Measurements from ENCODE around the gene ANAPC7.

ANAPC7 gene

GRCh38 chr12:110403976-110404682 is 621 bp upstream of the ANAPC7 start:
- TF ChIP-seq TSHZ2 (CRISPR knock-in tag; IDR thresholded peaks at IDR 0.05) = no peak
- TF ChIP-seq ZC3H10 (CRISPR knock-in tag; IDR thresholded peaks at IDR 0.05) = no peak
- TF ChIP-seq BACH2 (CRISPR knock-in tag; IDR thresholded peaks at IDR 0.05; ENCODE audit: borderline replicate concordance) = no peak
- no peak for TF ChIP-seq GLIS3 (CRISPR knock-in tag; IDR thresholded peaks at IDR 0.05)
- no peak for TF ChIP-seq CSDC2 (CRISPR knock-in tag; IDR thresholded peaks at IDR 0.05)
- no peak for TF ChIP-seq ZFP30 (CRISPR knock-in tag; IDR thresholded peaks at IDR 0.05)
- peak; percentile 46 for ATAC-seq

- TF ChIP-seq CSDC2 (CRISPR knock-in tag; IDR thresholded peaks at IDR 0.05) = no peak
- TF ChIP-seq PPARA (CRISPR knock-in tag; IDR thresholded peaks at IDR 0.05; ENCODE audit: borderline replicate concordance) = no peak
- no peak for TF ChIP-seq POU6F1 (CRISPR knock-in tag; IDR thresholded peaks at IDR 0.05; ENCODE audit: borderline replicate concordance, low read depth)
- TF ChIP-seq ARNTL (CRISPR knock-in tag; IDR thresholded peaks at IDR 0.05; ENCODE audit: borderline replicate concordance, low read depth) = no peak
- no peak for TF ChIP-seq ISL1 (CRISPR knock-in tag; IDR thresholded peaks at IDR 0.05)
- no peak for TF ChIP-seq BACH2 (CRISPR knock-in tag; IDR thresholded peaks at IDR 0.05; ENCODE audit: borderline replicate concordance)
- no peak for ATAC-seq
Observed at GRCh38 chr12:110382683-110383082, 20.8 kb downstream of the ANAPC7 start.

GRCh38 chr12:110379631-110380030 is 23.9 kb downstream of the ANAPC7 start:
- TF ChIP-seq ESRRG (CRISPR knock-in tag; IDR thresholded peaks at IDR 0.05) = no peak
- no peak for TF ChIP-seq TSHZ2 (CRISPR knock-in tag; IDR thresholded peaks at IDR 0.05)
- TF ChIP-seq BACH2 (CRISPR knock-in tag; IDR thresholded peaks at IDR 0.05; ENCODE audit: borderline replicate concordance) = no peak
- TF ChIP-seq ZFP3 (CRISPR knock-in tag; IDR thresholded peaks at IDR 0.05) = no peak
- no peak for TF ChIP-seq ZNF8 (CRISPR knock-in tag; IDR thresholded peaks at IDR 0.05)
- TF ChIP-seq RARB (CRISPR knock-in tag; IDR thresholded peaks at IDR 0.05) = no peak
- no peak for TF ChIP-seq PATZ1 (CRISPR knock-in tag; IDR thresholded peaks at IDR 0.05; ENCODE audit: borderline replicate concordance)
- TF ChIP-seq SNAI2 (CRISPR knock-in tag; IDR thresholded peaks at IDR 0.05) = no peak
- no peak for TF ChIP-seq ZNF565 (CRISPR knock-in tag; conservative IDR thresholded peaks at IDR 0.05; ENCODE audit: low read depth)
- no peak for TF ChIP-seq CSDC2 (CRISPR knock-in tag; IDR thresholded peaks at IDR 0.05)

GRCh38 chr12:110379197-110379596 is 24.3 kb downstream of the ANAPC7 start:
- ATAC-seq = no peak
- no peak for TF ChIP-seq GLIS3 (CRISPR knock-in tag; IDR thresholded peaks at IDR 0.05)
- no peak for TF ChIP-seq ZNF565 (CRISPR knock-in tag; conservative IDR thresholded peaks at IDR 0.05; ENCODE audit: low read depth)
- TF ChIP-seq TSHZ2 (CRISPR knock-in tag; IDR thresholded peaks at IDR 0.05) = no peak
- TF ChIP-seq PPARA (CRISPR knock-in tag; IDR thresholded peaks at IDR 0.05; ENCODE audit: borderline replicate concordance) = no peak
- TF ChIP-seq ZFP30 (CRISPR knock-in tag; IDR thresholded peaks at IDR 0.05) = no peak
- TF ChIP-seq CSRNP3 (CRISPR knock-in tag; IDR thresholded peaks at IDR 0.05) = no peak
- no peak for TF ChIP-seq TOX (CRISPR knock-in tag; IDR thresholded peaks at IDR 0.05; ENCODE audit: borderline replicate concordance)
- no peak for TF ChIP-seq POU6F1 (CRISPR knock-in tag; IDR thresholded peaks at IDR 0.05; ENCODE audit: borderline replicate concordance, low read depth)
- no peak for TF ChIP-seq CSDC2 (CRISPR knock-in tag; IDR thresholded peaks at IDR 0.05)

More at GRCh38 chr12:110379631-110380030, 23.9 kb downstream of the ANAPC7 start:
- no peak for ATAC-seq
